ENCODE data around the gene TBC1D3.
"Not testable (repeated sequence)": the region's sequence is repeated elsewhere in the genome, so short reads cannot be mapped to it uniquely, and the experiment has no call there.

TBC1D3 gene

DNA sequence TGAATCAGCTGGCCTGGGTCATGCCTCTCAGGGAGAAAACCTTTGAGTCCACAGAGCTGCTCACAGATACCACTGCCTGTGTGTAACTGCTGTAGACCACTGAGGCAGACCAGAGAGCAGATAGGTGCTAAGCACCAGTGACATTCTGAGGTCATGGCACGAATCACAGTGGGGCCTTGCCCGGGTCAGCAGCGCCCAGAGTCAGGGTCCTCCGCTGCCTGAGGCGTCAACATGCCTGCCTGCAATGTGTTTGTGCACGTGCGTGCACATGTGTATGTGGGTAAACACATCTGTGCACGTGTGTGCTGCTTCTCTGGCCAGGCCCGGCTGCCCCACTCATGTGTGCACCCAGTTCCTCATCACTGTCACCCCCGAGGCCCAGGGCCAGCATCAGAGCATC, at the start of gene TBC1D3:
TBC1D3 (minus strand) TSS at position 101 of the 400 bp plus-strand sequence. CDS start 1,526 bp downstream, outside the sequence.
- not testable (repeated sequence) for DNase-seq (ENCODE audit: low spot score)

DNA sequence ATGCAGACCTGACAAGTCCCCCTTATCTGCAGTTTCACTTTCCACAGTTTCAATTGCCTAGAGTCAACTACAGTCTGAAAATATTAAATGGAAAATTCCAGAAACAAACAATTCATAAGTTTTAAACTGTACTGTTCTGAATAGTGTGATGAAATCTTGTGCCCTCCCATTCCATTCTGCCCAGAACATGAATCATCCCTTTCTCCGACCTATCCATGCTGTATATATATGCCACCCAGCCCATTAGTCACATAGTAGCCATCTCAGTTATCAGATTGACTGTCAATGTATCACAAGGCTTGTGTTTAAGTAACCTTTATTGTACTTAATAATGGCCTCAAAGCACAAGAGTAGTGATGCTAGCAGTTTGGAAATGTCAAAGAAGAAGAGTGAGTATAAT, 40.4 kb upstream of the TBC1D3 start:
- DNase-seq (ENCODE audit: low spot score), result not testable (repeated sequence)

DNA sequence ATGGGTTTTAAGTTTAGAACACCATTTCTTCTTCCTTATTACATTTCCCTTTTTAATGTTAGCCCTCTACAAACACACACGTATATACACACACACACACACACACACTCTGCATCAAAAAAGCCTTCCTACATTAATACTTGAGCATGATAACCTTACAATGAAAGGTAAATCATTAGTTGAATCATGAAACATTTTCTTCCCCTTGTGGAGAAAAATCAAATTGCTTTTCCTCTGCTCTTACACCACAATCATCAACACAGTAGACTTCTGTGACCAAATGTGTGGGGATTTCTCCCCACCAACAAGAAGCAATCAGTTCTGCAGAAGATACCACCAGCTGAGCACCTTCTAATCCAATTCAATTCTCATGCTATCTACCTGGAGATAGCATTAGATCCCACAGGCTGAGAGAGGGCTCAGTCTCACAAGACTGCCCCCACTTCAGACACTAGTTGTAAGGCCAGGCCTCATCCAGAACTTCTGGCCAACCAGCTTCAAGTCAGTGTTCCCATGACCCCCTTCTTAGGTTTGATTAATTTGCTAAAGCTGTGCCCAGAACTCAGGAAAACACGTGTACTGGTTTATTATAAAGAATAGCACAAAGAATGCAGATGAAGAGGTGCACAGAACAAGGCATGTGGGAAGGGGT, 33.6 kb upstream of the TBC1D3 start:
- DNase-seq (ENCODE audit: low spot score), result not testable (repeated sequence)

DNA sequence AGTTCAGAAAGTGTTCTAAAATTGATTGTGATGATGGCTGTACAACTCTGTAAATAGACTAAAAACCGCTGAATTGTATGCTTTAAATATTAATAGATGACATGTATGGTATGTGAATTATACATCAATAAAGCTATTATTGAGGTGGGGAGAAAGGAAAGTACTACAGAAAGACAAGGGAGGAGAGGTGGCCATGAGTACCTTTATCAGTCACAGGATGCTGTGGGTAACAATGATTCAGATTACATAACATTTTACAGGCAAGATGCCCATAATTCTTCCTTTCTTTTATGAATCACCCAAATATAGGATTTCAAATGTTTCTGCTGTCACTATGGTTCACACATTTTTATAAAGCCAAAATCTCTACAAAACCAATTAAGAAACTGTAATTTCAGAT, 28.5 kb upstream of the TBC1D3 start:
- DNase-seq (ENCODE audit: low spot score), result not testable (repeated sequence)

DNA sequence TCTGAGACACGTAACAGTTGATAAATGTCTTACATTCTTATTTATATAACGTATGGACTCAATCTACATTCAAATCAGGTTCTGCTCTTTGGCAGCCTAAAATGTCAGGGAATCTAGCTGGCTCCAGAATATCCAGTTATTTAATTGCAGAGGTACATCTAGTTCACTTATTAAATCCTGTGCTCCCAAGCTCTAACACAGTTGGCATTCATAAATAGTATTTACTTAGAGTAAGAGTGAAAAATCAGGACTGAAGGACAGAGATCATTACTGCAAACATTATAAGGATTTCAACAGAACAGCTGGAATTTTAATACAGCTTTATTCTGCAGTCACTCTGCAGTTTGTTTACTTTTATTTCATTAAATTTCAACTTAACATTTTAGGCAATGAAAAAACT, 7.9 kb upstream of the TBC1D3 start:
- DNase-seq (ENCODE audit: low spot score), result not testable (repeated sequence)

DNA sequence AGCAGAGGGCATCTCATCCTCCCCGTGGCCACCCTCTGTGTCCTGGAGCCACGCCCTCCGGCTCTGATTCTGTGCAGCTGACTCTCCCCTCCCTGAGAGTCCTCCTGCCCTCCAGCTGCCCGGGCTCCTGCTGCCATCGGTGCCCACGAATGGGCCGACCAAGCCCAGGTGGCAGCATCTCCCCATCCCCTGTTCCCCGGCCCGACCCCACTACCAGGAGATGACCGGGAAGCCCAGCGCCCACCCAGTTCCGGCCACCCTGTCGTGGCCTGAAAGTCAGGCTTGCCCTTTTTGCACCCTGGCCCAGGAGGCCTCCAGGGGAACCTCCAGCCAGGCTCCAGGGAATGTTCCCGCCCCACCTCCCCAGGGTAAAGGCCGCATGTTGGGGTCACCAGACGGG, 57.5 kb downstream of the TBC1D3 start:
- DNase-seq (ENCODE audit: low spot score), result not testable (repeated sequence)
